ENCODE measurements around the gene MYOZ1. TPM values are rescaled to one million over a fixed set of nuclear protein-coding genes. Genes with fewer than 3 reads are reported as not detected.

The MYOZ1 gene
- total RNA-seq, 1 donor from 2014 or later, result 5.2 TPM

DNA sequence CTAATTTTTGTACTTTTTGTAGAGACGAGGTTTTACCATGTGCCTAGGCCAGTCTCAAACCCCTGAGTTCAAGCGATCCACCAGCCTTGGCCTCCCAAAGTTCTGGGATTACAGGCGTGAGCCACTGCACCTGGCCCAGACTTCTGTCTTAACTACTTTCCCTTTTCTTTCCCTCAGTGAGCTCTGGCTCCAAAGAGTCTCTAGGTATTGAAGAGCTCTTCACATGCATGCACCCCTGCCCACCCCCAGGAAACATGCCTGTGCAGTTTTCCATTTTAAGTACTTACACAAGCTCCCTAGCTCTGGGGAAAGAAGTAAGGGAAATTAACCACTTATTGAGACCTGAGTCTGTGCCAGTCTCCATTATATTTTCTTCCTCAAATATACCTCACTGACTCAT is 2.0 kb downstream of the MYOZ1 start:
- H3K36me3 Mint-ChIP-seq (ENCODE audit: low read depth), result no peaks in the 10 kb centered on the region
- H3K4me3 Mint-ChIP-seq (ENCODE audit: unreplicated experiment), result no peak overlapping the region
- H3K27ac Mint-ChIP-seq (ENCODE audit: unreplicated experiment), result no peak overlapping the region
- H3K9me3 Mint-ChIP-seq (ENCODE audit: low read depth), result no peaks in the 10 kb centered on the region
- H3K4me1 Mint-ChIP-seq (ENCODE audit: low read depth), result peaks cover 26% of the 10 kb centered on the region
- TF ChIP-seq, protein P1, sequence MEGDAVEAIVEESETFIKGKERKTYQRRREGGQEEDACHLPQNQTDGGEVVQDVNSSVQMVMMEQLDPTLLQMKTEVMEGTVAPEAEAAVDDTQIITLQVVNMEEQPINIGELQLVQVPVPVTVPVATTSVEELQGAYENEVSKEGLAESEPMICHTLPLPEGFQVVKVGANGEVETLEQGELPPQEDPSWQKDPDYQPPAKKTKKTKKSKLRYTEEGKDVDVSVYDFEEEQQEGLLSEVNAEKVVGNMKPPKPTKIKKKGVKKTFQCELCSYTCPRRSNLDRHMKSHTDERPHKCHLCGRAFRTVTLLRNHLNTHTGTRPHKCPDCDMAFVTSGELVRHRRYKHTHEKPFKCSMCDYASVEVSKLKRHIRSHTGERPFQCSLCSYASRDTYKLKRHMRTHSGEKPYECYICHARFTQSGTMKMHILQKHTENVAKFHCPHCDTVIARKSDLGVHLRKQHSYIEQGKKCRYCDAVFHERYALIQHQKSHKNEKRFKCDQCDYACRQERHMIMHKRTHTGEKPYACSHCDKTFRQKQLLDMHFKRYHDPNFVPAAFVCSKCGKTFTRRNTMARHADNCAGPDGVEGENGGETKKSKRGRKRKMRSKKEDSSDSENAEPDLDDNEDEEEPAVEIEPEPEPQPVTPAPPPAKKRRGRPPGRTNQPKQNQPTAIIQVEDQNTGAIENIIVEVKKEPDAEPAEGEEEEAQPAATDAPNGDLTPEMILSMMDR (IDR thresholded peaks at IDR 0.05), result no peak
- H3K27me3 Mint-ChIP-seq (ENCODE audit: low read depth), result no peaks in the 10 kb centered on the region
- no peak for DNase-seq (ENCODE audit: low spot score)

DNA sequence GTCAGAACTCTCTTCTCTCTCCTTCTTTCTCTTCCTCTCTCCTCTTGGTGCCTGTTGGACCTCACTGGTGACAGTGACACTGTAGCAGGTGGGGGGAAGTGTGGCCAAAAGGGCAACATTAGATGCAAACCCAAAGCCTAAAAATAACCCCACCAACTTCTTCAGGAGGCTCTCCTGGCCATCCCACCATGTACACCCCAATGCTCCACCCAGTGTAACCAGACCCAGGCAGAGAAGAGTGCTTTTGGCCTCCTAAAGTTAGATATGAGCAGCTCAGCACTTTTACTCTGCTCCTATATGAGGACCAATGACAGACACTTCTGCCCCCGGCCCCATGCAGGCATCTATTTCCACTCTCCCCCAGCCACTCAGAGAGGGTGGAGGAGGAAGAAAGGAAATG is 5.5 kb downstream of the MYOZ1 start:
- H3K36me3 Mint-ChIP-seq (ENCODE audit: low read depth), result peaks cover 2% of the 10 kb centered on the region
- peaks cover 4% of the 10 kb centered on the region for H3K4me1 Mint-ChIP-seq (ENCODE audit: low read depth)
- H3K27me3 Mint-ChIP-seq (ENCODE audit: low read depth), result no peaks in the 10 kb centered on the region
- H3K4me3 Mint-ChIP-seq (ENCODE audit: unreplicated experiment), result no peak overlapping the region
- H3K27ac Mint-ChIP-seq (ENCODE audit: unreplicated experiment), result no peak overlapping the region
- DNase-seq (ENCODE audit: low spot score), result peak; percentile 10
- TF ChIP-seq, protein P1 (IDR thresholded peaks at IDR 0.05), result no peak
- H3K9me3 Mint-ChIP-seq (ENCODE audit: low read depth), result no peaks in the 10 kb centered on the region

DNA sequence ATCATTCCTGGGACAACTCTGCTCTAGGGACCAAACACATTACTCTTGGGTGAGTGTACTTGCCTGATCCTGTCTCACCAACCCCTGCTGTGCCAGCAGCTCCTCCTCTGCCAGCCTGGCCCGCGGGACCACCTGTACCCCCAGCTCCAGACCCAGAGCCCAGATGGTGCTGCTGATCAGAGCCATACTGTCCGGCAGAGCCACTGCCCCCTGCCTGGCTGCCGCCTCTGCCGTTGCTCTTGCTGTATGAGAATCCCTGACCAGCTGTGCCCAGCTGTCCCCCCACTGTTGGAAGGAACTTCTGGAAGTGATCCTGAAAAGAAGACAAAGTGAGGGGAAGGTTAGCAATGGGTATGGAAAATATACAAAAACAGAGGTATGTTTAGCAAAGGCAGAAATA is 6.9 kb downstream of the MYOZ1 start:
- peak; percentile 90 for DNase-seq (ENCODE audit: low spot score)
- no peaks in the 10 kb centered on the region for H3K9me3 Mint-ChIP-seq (ENCODE audit: low read depth)
- H3K4me1 Mint-ChIP-seq (ENCODE audit: low read depth), result no peaks in the 10 kb centered on the region
- peak overlapping the region; percentile 57 for H3K27ac Mint-ChIP-seq (ENCODE audit: unreplicated experiment)
- peaks cover 2% of the 10 kb centered on the region for H3K36me3 Mint-ChIP-seq (ENCODE audit: low read depth)
- H3K27me3 Mint-ChIP-seq (ENCODE audit: low read depth), result no peaks in the 10 kb centered on the region
- TF ChIP-seq, protein P1 (IDR thresholded peaks at IDR 0.05), result no peak
- no peak overlapping the region for H3K4me3 Mint-ChIP-seq (ENCODE audit: unreplicated experiment)

DNA sequence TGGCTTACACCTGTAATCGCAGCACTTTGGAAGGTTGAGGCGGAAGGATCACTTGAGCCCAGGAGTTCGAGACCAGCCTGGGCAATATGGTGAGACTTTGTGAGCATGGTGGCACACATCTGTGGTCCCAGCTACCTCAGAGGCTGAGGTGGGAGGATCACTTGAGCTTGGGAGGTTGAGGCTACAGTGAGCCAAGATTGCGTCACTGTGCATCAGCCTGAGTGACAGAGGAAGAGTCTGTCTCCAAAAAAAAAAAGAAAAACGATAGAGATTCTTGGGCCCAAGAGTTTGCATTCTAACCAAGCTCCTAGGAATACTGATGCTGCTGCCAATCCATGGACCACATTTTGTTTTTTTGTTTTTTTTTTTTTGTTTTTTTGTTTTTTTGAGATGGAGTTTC is 12.1 kb downstream of the MYOZ1 start:
- Mint-ChIP-seq H3K9me3 (ENCODE audit: low read depth) (no peaks in the 10 kb centered on the region), H3K27ac (ENCODE audit: unreplicated experiment) (no peak overlapping the region), H3K4me3 (ENCODE audit: unreplicated experiment) (no peak overlapping the region), H3K27me3 (ENCODE audit: low read depth) (no peaks in the 10 kb centered on the region), H3K36me3 (ENCODE audit: low read depth) (peaks cover 2% of the 10 kb centered on the region), H3K4me1 (ENCODE audit: low read depth) (peaks cover 24% of the 10 kb centered on the region)
- TF ChIP-seq, protein P1 (IDR thresholded peaks at IDR 0.05), result no peak
- no peak for DNase-seq (ENCODE audit: low spot score)

DNA sequence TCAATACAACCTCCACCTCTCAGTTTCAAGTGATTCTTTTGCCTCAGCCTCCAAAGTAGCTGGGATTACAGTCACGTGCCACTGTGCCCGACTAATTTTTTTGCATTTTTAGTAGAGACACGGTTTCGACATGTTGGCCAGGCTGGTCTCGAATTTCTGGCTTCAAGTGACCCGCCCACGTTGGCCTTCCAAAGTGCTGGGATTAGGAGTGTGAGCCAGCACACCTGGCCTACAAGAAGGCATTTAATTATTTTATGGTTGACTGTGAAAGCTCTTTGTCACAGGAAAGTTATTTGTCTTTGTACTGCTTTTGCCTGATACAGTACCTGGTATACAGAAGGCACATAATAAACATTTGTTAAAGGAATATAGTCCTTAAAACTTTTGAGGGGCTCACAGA is 12.9 kb downstream of the MYOZ1 start:
- TF ChIP-seq, protein P1 (IDR thresholded peaks at IDR 0.05), result no peak
- H3K27me3 Mint-ChIP-seq (ENCODE audit: low read depth), result no peaks in the 10 kb centered on the region
- H3K4me3 Mint-ChIP-seq (ENCODE audit: unreplicated experiment), result no peak overlapping the region
- H3K9me3 Mint-ChIP-seq (ENCODE audit: low read depth), result no peaks in the 10 kb centered on the region
- peaks cover 24% of the 10 kb centered on the region for H3K4me1 Mint-ChIP-seq (ENCODE audit: low read depth)
- H3K36me3 Mint-ChIP-seq (ENCODE audit: low read depth), result no peaks in the 10 kb centered on the region
- H3K27ac Mint-ChIP-seq (ENCODE audit: unreplicated experiment), result no peak overlapping the region
- no peak for DNase-seq (ENCODE audit: low spot score)

Measured in chondrocyte (in vitro differentiated cells).